Posterior cingulate gyrus (tissue), 11 donors: ENCODE measurements around the gene VAT1L.
A peak's percentile ranks its signal among the peaks of the same experiment; 100 is the strongest.
"Not testable (repeated sequence)": the region's sequence is repeated elsewhere in the genome, so short reads cannot be mapped to it uniquely, and the experiment has no call there.

ENCODE experiments used
- DNase-seq, 10 donors: peaks; one replicate each; pipeline versions ENCODE4 v3.0.0 to v3.0.0-alpha.2; 2020 to 2021; ENCODE audit warnings: mixed read lengths in 3 of 10
- intact Hi-C: fragments of 100-400 bp; cut with DNase I; formaldehyde crosslinking; loops from one replicate; pipeline ENCODE4 v1.15.1; 2023

VAT1L gene

GRCh38 chr16:77943801-77944200 lies 155.4 kb downstream of the VAT1L start:
- intact Hi-C loops, result no loop called here
- DNase-seq, result no peak

- no peak for DNase-seq
- intact Hi-C loops, result no loop called here
Observed at GRCh38 chr16:77944631-77945030, 156.3 kb downstream of the VAT1L start.

GRCh38 chr16:77945126-77945525 lies 156.8 kb downstream of the VAT1L start:
- intact Hi-C loops, result no loop called here
- DNase-seq, result no peak

- intact Hi-C loops, result no loop called here
- DNase-seq, result no peak
Observed at GRCh38 chr16:77946823-77947222, 158.5 kb downstream of the VAT1L start.

GRCh38 chr16:77947590-77947989 lies 159.2 kb downstream of the VAT1L start:
- intact Hi-C loops, DNase-seq: not testable (repeated sequence)

- intact Hi-C loops, result no loop called here
- DNase-seq, result no peak
Observed at GRCh38 chr16:77948835-77949234, 160.5 kb downstream of the VAT1L start.

GRCh38 chr16:77949445-77949844 lies 161.1 kb downstream of the VAT1L start:
- no peak for DNase-seq
- intact Hi-C loops, result no loop called here

GRCh38 chr16:77951788-77952187 lies 163.4 kb downstream of the VAT1L start:
- intact Hi-C loops, result no loop called here
- DNase-seq, result no peak

GRCh38 chr16:77955127-77955526 lies 166.8 kb downstream of the VAT1L start:
- intact Hi-C loops, result no loop called here
- DNase-seq, result no peak

- no peak for DNase-seq
- intact Hi-C loops, result no loop called here
Observed at GRCh38 chr16:77956231-77956630, 167.9 kb downstream of the VAT1L start.

GRCh38 chr16:77960766-77961165 lies 172.4 kb downstream of the VAT1L start:
- DNase-seq, result no peak
- intact Hi-C loops, result no loop called here

GRCh38 chr16:77961814-77962213 lies 173.4 kb downstream of the VAT1L start:
- intact Hi-C loops, result no loop called here
- no peak for DNase-seq

GRCh38 chr16:77962689-77963088 lies 174.3 kb downstream of the VAT1L start:
- DNase-seq, result no peak
- intact Hi-C loops, result no loop called here

GRCh38 chr16:77963185-77964044 lies 175.1 kb downstream of the VAT1L start:
- intact Hi-C loops, result no loop called here
- DNase-seq, result no peak

- no peak for DNase-seq
- intact Hi-C loops, result no loop called here
Observed at GRCh38 chr16:77965346-77965745, 177.0 kb downstream of the VAT1L start.

- no peak for DNase-seq
- intact Hi-C loops, result no loop called here
Observed at GRCh38 chr16:77967054-77967904, 178.9 kb downstream of the VAT1L start.

GRCh38 chr16:77969861-77970260 lies 181.5 kb downstream of the VAT1L start:
- DNase-seq, result no peak
- intact Hi-C loops, result loop anchor here (10.0 kb wide), 1 partner anchor 175 kb away; no protein-coding TSS in a partner anchor

GRCh38 chr16:77970371-77970770 lies 182.0 kb downstream of the VAT1L start:
- no peak for DNase-seq
- intact Hi-C loops, result loop anchor here (10.0 kb wide), 1 partner anchor 176 kb away; no protein-coding TSS in a partner anchor

- intact Hi-C loops, result loop anchor here (1.0 to 10.0 kb wide), 2 partner anchors 177 to 296 kb away; no protein-coding TSS in a partner anchor
Observed at GRCh38 chr16:77971306-77972061, 183.1 kb downstream of the VAT1L start.

GRCh38 chr16:77972062-77972392 lies 183.7 kb downstream of the VAT1L start:
- no peak for DNase-seq
- intact Hi-C loops, result loop anchor here (10.0 kb wide), 1 partner anchor 177 kb away; no protein-coding TSS in a partner anchor

More at GRCh38 chr16:77971306-77972061, 183.1 kb downstream of the VAT1L start:
- DNase-seq, result peak; percentile 65 to 97 (median 88)
